Melanocyte of skin (primary cell): ENCODE results near the gene KRTAP1-1. TPM values are rescaled to one million over a fixed set of nuclear protein-coding genes. Genes with fewer than 3 reads are reported as not detected.

Experiments
- small RNA-seq, 2 donors: library from RNA; depleted of rRNA; stranded (forward); fragments of <200 nt; gene quantifications; one replicate each; pipeline ENCODE3, GENCODE V24; 2012
- total RNA-seq, 2 donors: library from RNA; depleted of rRNA; stranded (reverse); fragments of >200 nt; gene quantifications; 2 replicates each; pipeline ENCODE4 v1.2.3, GENCODE V29; 2012

KRTAP1-1 gene
- not detected for total RNA-seq

DNA sequence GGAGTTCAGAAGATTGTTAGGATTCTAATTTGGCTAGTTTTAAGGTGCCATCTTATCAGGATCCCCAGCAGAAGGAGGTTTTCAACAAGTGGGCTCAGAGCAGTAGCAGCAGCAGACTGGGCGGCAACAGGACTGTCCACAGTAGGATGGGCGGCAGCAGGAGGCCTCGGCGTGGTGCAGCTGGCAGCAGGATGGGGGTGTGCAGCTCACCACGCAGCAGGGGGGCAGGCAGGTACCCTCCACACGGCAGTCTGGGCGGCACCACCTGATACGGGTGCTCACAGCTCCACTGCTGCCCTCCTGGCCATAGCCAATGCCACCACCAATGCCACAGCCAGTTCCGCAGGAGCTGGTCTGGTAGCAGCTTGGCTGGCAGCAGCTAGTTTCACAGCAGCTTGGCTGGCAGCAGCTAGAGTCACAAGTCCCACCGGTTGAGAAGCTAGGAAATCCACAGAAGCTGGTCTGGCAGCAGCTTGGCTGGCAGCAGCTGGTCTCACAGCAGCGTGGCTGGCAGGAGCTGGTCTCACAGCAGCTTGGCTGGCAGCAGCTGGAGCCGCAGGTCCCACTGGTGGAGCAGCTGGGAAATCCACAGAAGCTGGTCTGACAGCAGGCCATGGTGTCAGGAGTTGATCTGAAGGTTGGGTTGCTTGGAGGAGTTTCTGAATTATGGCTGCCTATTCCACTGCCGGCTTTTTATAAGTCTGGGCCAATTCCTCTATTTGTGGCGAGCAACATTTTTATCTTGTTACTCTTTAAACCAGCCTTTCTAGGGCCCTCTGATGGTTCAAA is at the start of gene KRTAP1-1:
Gene KRTAP1-1 (minus strand): TSS at position 668 of the 789 bp plus-strand sequence. CDS start 53 bp downstream, at position 615.

DNA sequence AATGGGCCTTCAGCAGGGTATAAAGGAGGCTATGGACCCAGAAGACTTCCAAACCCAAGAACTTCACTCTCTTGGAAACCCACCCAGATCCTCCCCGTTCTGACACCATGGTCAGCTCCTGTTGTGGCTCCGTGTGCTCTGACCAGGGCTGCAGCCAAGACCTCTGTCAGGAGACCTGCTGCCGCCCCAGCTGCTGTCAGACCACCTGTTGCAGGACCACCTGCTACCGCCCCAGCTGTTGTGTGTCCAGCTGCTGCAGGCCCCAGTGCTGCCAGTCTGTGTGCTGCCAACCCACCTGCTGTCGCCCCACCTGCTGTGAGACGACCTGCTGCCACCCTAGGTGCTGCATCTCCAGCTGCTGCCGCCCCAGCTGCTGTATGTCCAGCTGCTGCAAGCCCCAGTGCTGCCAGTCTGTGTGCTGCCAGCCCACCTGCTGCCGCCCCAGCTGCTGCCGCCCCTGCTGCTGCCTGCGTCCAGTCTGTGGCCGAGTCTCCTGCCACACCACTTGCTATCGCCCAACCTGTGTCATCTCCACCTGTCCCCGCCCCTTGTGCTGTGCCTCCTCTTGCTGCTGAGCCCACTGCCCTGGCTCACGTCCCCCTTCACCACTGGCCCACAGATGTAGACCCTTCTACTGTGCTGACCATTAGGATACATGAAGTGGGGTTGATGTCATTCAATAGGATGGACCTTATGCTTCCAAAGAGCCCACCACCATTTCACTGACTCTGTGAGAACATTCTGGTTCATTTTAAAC is 43.0 kb upstream of the KRTAP1-1 start, which contains the start of gene KRTAP4-7:
Gene KRTAP4-7 (plus strand): TSS at position 51 of the 757 bp plus-strand sequence. CDS start 57 bp downstream, at position 108.

GRCh38 chr17:41065829-41066624 is 24.8 kb upstream of the KRTAP1-1 start, which contains the start of gene KRTAP2-4:
KRTAP2-4 (minus strand) TSS chr17:41065879; CDS start chr17:41065845, 34 bp downstream.

DNA sequence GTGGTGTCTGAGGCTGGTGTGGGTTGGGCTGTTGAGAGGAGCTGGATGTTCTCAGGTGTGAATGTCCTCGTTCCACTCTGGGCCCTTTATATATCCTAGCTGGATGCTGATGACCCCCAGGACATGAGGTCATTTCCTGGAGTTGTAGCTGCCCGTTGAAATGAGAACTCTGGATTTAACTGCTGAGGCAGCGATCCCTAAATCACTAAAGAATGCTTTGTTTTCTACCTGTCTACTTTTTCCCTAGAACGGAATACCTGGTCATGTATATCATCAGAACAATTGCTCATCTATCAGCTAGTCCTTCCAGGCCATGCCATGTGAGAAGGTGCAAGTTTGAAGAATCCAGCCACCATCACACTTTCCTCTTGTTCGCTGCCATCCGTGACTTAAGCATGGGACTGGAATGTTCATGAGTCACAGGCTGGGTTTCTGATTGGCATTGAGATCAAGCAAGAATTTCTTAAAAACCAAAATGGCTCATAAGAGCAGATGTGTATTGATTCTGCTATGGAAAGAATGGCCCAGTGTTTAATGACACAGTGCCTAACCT is 18.9 kb upstream of the KRTAP1-1 start, which contains the start of gene KRTAP2-3:
Gene KRTAP2-3 (minus strand): TSS at position 63 of the 553 bp plus-strand sequence. CDS start 64 bp downstream, outside the sequence.

GRCh38 chr17:41055130-41055529 is 13.9 kb upstream of the KRTAP1-1 start, which contains the start of gene KRTAP2-2:
KRTAP2-2 (minus strand) TSS chr17:41055230; CDS start chr17:41055211, 19 bp downstream.

DNA sequence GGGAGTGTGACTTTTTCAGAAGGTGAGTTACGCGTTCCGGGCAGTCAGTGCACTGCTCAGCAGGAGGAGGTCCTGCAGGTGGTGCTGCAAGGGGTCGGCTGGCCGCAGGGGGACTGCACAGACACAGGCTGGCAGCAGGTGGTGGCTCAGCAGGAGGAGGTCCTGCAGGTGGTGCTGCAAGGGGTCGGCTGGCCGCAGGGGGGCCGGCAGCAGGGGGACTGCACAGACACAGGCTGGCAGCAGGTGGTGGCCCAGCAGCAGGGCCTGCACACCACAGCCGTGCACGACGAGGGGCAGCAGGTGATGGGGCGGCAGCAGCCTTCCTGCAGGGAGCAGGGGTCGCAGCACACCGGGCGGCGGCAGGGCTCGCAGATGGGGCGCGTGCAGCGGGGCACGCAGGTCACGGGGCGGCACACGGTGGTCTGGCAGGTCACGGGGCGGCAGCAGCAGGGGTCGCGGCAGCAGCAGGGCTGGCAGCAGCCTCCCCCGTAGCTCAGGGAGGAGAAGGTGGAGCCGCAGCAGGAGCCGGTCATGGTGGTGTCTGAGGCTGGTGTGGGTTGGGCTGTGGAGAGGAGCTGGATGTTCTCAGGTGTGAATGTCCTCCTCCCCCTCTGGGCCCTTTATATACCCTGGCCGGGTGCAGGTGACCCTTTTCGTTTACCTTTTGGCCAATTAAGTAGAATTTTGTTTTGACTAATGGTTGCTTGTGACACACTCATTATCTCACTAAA is 5.7 kb upstream of the KRTAP1-1 start, which contains the start of gene KRTAP2-1:
Gene KRTAP2-1 (minus strand): TSS at position 582 of the 731 bp plus-strand sequence. CDS start 49 bp downstream, at position 533.

GRCh38 chr17:41034346-41034935 is 6.8 kb downstream of the KRTAP1-1 start, which contains the start of gene KRTAP1-3:
KRTAP1-3 (minus strand) TSS chr17:41034874; CDS start chr17:41034821, 53 bp downstream.

DNA sequence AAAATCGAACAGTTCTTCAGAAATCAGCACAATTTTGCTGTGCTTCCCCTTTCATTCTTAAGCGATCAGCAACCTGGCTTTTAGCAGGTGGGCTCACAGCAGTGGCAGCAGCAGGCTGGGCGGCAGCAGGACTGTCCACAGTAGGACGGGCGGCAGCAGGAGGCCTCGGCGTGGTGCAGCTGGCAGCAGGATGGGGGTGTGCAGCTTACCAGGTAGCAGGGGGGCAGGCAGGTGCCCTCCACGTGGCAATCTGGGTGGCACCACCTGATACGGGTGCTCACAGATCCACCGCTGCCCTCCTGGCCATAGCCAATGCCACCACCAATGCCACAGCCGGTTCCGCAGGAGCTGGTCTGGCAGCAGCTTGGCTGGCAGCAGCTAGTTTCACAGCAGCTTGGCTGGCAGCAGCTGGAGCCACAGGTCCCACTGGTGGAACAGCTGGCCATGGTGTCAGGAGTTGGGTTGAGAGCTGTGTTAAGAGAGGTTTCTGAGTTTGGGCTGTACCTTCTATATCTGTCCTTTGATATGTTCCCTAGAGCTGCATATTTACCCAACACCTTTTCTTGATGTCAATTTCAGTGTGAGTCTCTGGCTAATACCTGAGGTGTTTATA is 11.5 kb downstream of the KRTAP1-1 start, which contains the start of gene KRTAP1-4:
Gene KRTAP1-4 (minus strand): TSS at position 563 of the 613 bp plus-strand sequence. CDS start 117 bp downstream, at position 446.

DNA sequence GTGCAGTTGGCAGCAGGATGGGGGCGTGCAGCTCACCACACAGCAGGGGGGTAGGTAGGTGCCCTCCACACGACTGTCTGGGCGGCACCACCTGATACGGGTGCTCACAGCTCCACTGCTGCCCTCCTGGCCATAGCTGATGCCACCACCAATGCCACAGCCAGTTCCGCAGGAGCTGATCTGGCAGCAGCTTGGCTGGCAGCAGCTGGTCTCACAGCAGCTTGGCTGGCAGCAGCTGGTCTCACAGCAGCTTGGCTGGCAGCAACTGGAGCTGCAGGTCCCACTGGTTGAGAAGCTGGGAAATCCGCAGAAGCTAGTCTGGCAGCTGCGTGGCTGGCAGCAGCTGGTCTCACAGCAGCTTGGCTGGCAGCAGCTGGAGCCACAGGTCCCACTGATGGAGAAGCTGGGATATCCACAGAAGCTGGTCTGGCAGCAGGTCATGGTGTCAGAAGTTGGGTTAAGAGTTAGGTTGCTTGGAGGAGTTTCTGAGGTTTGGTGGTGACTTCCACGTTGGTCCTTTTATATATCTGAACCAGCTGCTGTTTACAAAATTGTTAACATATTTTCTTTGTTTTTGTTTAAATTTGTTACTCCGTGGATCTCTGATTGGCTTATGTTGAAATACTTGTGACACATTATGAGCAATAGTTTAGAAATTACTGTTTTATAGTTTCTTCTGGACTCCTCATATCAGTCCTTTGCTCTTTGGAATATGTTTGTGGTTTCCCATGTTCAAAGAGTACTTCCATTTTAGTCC is 14.4 kb downstream of the KRTAP1-1 start, which contains the start of gene KRTAP1-5:
Gene KRTAP1-5 (minus strand): TSS at position 494 of the 757 bp plus-strand sequence. CDS start 53 bp downstream, at position 441.

DNA sequence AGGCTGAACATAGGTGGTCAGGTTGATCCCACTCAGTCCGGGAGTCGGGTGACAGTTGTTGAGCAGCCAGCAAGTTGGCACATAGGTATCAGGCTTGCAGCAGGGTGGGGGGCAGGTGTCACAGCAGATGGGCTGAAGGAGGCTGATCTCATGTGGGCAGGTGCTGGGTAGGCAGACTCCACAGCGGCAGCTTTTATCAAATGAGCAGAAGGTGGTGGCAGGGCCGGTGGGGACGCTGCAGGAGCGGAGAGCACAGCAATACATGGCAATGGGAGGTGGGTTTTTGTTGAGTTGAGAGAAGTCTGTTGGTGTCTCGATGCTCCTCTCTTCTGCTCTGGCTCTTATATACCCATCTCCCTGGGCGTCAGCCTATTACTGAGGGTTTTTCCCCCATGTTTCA is 32.4 kb downstream of the KRTAP1-1 start, which contains the start of gene KRTAP3-1:
Gene KRTAP3-1 (minus strand): TSS at position 318 of the 400 bp plus-strand sequence. CDS start 54 bp downstream, at position 264.

DNA sequence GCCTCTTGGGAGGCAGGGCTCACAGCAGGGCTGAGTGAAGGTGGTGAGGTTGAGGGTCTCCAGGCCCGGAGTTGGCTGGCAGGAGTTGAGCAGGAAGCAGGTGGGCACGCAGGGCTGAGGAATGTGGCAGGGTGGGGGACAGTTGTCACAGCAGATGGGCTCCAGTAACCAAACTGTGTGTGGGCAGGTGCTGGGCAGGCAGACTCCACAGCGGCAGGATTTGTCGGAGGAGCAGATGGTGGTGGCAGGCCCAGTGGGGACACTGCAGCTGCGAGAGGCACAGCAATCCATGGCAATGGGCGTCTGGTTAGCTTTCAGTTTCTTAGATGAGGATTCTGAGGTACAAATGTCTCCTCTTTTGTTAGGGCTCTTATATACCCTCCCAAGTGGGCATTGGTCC is 41.7 kb downstream of the KRTAP1-1 start, which contains the start of gene KRTAP3-2:
Gene KRTAP3-2 (minus strand): TSS at position 344 of the 400 bp plus-strand sequence. CDS start 53 bp downstream, at position 291.

DNA sequence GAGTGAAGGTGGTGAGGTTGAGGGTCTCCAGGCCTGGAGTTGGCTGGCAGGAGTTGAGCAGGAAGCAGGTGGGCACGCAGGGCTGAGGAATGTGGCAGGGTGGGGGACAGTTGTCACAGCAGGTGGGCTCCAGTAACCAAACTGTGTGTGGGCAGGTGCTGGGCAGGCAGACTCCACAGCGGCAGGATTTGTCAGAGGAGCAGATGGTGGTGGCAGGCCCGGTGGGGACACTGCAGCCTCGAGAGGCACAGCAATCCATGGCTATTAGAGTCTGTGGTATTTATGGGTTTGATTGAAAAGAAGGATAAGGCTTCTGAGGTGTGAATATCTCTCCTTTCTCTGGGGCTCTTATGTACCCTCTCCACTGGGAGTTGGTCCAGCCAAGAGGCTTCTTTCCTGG is 47.4 kb downstream of the KRTAP1-1 start, which contains the start of gene KRTAP3-3:
Gene KRTAP3-3 (minus strand): TSS at position 326 of the 400 bp plus-strand sequence. CDS start 67 bp downstream, at position 259.

Small RNA genes lying within 50 kb of the gene (small RNA-seq; reads per million reads assigned to genes)
- gene KRTAP3-4P, result 0 reads per million in 2 donors

Other genes starting within 250 kb of the KRTAP1-1 start
- not detected for gene KRT28, start 241.5 kb downstream of the KRTAP1-1 start, total RNA-seq
- gene KRT10, start 218.8 kb downstream of the KRTAP1-1 start, total RNA-seq, result 1 to 10 TPM; 1.7 to 3.0 TPM
- gene KRT12, start 174.2 kb downstream of the KRTAP1-1 start, total RNA-seq, result under 1 TPM in 1 of 2 donors, not detected in 1; 0.34 TPM
- not detected for gene KRT20, start 156.2 kb downstream of the KRTAP1-1 start, total RNA-seq
- gene KRT23, start 103.8 kb downstream of the KRTAP1-1 start, total RNA-seq, result not detected
- not detected for gene KRT39, start 74.5 kb downstream of the KRTAP1-1 start, total RNA-seq
- gene KRT40, start 57.1 kb downstream of the KRTAP1-1 start, total RNA-seq, result not detected
- gene KRTAP3-3, start 47.3 kb downstream of the KRTAP1-1 start, total RNA-seq, result not detected
- not detected for gene KRTAP3-2, start 41.5 kb downstream of the KRTAP1-1 start, total RNA-seq
- not detected for gene KRTAP3-1, start 32.3 kb downstream of the KRTAP1-1 start, total RNA-seq
- gene KRTAP1-5, start 14.2 kb downstream of the KRTAP1-1 start, total RNA-seq, result not detected
- gene KRTAP1-4, start 11.3 kb downstream of the KRTAP1-1 start, total RNA-seq, result not detected
- not detected for gene KRTAP1-3, start 6.6 kb downstream of the KRTAP1-1 start, total RNA-seq
- gene KRTAP2-1, start 5.9 kb upstream of the KRTAP1-1 start, total RNA-seq, result not detected
- gene KRTAP2-2, start 13.8 kb upstream of the KRTAP1-1 start, total RNA-seq, result not detected
- not detected for gene KRTAP2-3, start 18.7 kb upstream of the KRTAP1-1 start, total RNA-seq
- not detected for gene KRTAP2-4, start 24.4 kb upstream of the KRTAP1-1 start, total RNA-seq
- not detected for gene KRTAP4-7, start 42.7 kb upstream of the KRTAP1-1 start, total RNA-seq
- not detected for gene KRTAP4-8, start 56.7 kb upstream of the KRTAP1-1 start, total RNA-seq
- gene KRTAP4-16, start 60.8 kb upstream of the KRTAP1-1 start, total RNA-seq, result not detected
- not detected for gene KRTAP4-9, start 63.9 kb upstream of the KRTAP1-1 start, total RNA-seq
- gene KRTAP4-11, start 76.9 kb upstream of the KRTAP1-1 start, total RNA-seq, result not detected
- not detected for gene KRTAP4-12, start 82.7 kb upstream of the KRTAP1-1 start, total RNA-seq
- not detected for gene KRTAP4-6, start 99.1 kb upstream of the KRTAP1-1 start, total RNA-seq
- gene KRTAP4-5, start 108.4 kb upstream of the KRTAP1-1 start, total RNA-seq, result not detected
- not detected for gene KRTAP4-4, start 119.3 kb upstream of the KRTAP1-1 start, total RNA-seq
- not detected for gene KRTAP4-3, start 126.8 kb upstream of the KRTAP1-1 start, total RNA-seq
- gene KRTAP4-2, start 136.8 kb upstream of the KRTAP1-1 start, total RNA-seq, result not detected
- not detected for gene KRTAP4-1, start 143.5 kb upstream of the KRTAP1-1 start, total RNA-seq
- gene KRTAP9-1, start 148.4 kb upstream of the KRTAP1-1 start, total RNA-seq, result not detected
- not detected for gene KRTAP9-2, start 185.2 kb upstream of the KRTAP1-1 start, total RNA-seq
- not detected for gene KRTAP9-3, start 191.0 kb upstream of the KRTAP1-1 start, total RNA-seq
- not detected for gene KRTAP9-8, start 196.5 kb upstream of the KRTAP1-1 start, total RNA-seq
- not detected for gene KRTAP9-4, start 208.2 kb upstream of the KRTAP1-1 start, total RNA-seq
- not detected for gene KRTAP9-9, start 213.9 kb upstream of the KRTAP1-1 start, total RNA-seq
- gene KRTAP9-6, start 223.9 kb upstream of the KRTAP1-1 start, total RNA-seq, result not detected
- not detected for gene KRTAP9-7, start 234.2 kb upstream of the KRTAP1-1 start, total RNA-seq